ENCODE results near the gene C1RL.

- TF ChIP-seq CTCF (IDR thresholded peaks at IDR 0.05) (no peak), POLR2AphosphoS5 (IDR thresholded peaks at IDR 0.05; ENCODE audit: insufficient read depth in 1 of 2, low read depth in 1 of 2) (no peak), POLR2A (IDR thresholded peaks at IDR 0.05) (no peak)
These were observed 33.9 kb upstream of the C1RL start for GRCh38 chr12:7142809-7143465.

All from vagina (tissue), 2 donors.